HCT116 (cell line): Measurements from ENCODE around the gene ADPRS. TPM values are rescaled to one million over a fixed set of nuclear protein-coding genes. Genes with fewer than 3 reads are reported as not detected.

ENCODE experiments used
- ATAC-seq: fragments of 200-7000 bp; cut with Tn5 transposase; 2 replicates; pipeline ENCODE4 v1.9.1; 2020; ENCODE audit warnings: mild to moderate bottlenecking, moderate library complexity
- BruUV-seq: library from RNA; stranded (reverse); fragments of 400-500 nt; replicated peaks from 2 replicates; lab custom pipeline; 2021; lab: Mats Ljungman, UMichigan
- CTCF ChIA-PET: fragments of 300-600 bp; sonication (Branson Sonifier 250); formaldehyde crosslinking; loops from one replicate; lab custom pipeline; 2021; ENCODE audit warnings: antibody characterized with exemption; lab: Charles Lee
- POLR2A ChIA-PET: fragments of 300-600, 350-600 bp; sonication (Branson Sonifier 250); formaldehyde crosslinking; loops from one replicate; lab custom pipeline; 2021; ENCODE audit warnings: antibody characterized with exemption; lab: Charles Lee
- RAD21 ChIA-PET, 2 experiments: fragments of 300-600 bp; sonication (Branson Sonifier 250); formaldehyde crosslinking; loops; one replicate each; lab custom pipeline; 2023; ENCODE audit warnings: low total read pairs in 2 of 2; ENCODE audit not compliant: uncharacterized antibody in 2 of 2, unreplicated experiment in 2 of 2, low non-redundant PET in 1 of 2; lab: Charles Lee
- DNase-seq: peaks from one replicate; pipeline ENCODE4 v3.0.0-alpha.2; 2010; ENCODE audit warnings: low read depth, low spot score
- H2AFZ ChIP-seq: fragments of 200-600 bp; shearing (Covaris generic), sonication (generic); 2 replicates; pipeline ENCODE4 v1.6.1; 2017; ENCODE audit warnings: low read depth, mixed run types, mixed read lengths, antibody characterized with exemption, low read length; ENCODE audit not compliant: poor library complexity, severe bottlenecking
- H3K27ac ChIP-seq: 2 replicates; pipeline ENCODE4 v1.5.1; 2012; ENCODE audit warnings: low read depth, low read length
- H3K27me3 ChIP-seq: fragments of 200-600 bp; sonication (generic); 2 replicates; pipeline ENCODE4 v1.6.1; 2016; ENCODE audit warnings: mixed run types, low read length, mixed read lengths; ENCODE audit not compliant: insufficient read depth
- H3K36me3 ChIP-seq, 2 experiments: fragments of 200-500 bp in 1 of 2; fragments of 200-600 bp in 1 of 2; sonication (Bioruptor generic) in 1 of 2; sonication (generic) in 1 of 2; 2 replicates each; pipeline versions ENCODE4 v1.5.1 to v1.6.1; 2014 to 2016; ENCODE audit warnings: low read length in 2 of 2, inconsistent platforms in 1 of 2, mixed read lengths in 1 of 2, mixed run types in 1 of 2; ENCODE audit not compliant: insufficient read depth in 2 of 2, control insufficient read depth in 1 of 2
- H3K4me1 ChIP-seq, 2 experiments: fragments of 200-600 bp in 1 of 2; sonication (generic) in 1 of 2; 2 replicates each; pipeline versions ENCODE4 v1.5.1 to v1.6.1; 2012 to 2017; ENCODE audit warnings: low read length in 2 of 2, inconsistent platforms in 1 of 2, mild to moderate bottlenecking in 1 of 2, mixed read lengths in 1 of 2, mixed run types in 1 of 2, moderate library complexity in 1 of 2; ENCODE audit not compliant: insufficient read depth in 2 of 2, control insufficient read depth in 1 of 2
- H3K4me2 ChIP-seq: fragments of 200-600 bp; sonication (generic); 2 replicates; pipeline ENCODE4 v1.6.1; 2017; ENCODE audit warnings: mixed run types, low read length, mixed read lengths
- H3K4me3 ChIP-seq, 2 experiments: fragments of 200-600 bp in 1 of 2; sonication (generic) in 1 of 2; replicated peaks in 1 of 2; 2 replicates each; pipeline ENCODE4 v1.5.1; 2011 to 2016; ENCODE audit warnings: low read length in 2 of 2, control low read depth in 1 of 2, low read depth in 1 of 2, mild to moderate bottlenecking in 1 of 2, mixed read lengths in 1 of 2, mixed run types in 1 of 2
- H3K79me2 ChIP-seq: fragments of 200-600 bp; sonication (generic); 2 replicates; pipeline ENCODE4 v1.6.1; 2017; ENCODE audit warnings: mild to moderate bottlenecking, mixed run types, low read length, moderate library complexity, mixed read lengths; ENCODE audit not compliant: insufficient read depth
- H3K9ac ChIP-seq: fragments of 200-600 bp; sonication (generic); 2 replicates; pipeline ENCODE4 v1.6.1; 2016; ENCODE audit warnings: low read length, mixed read lengths
- H3K9me2 ChIP-seq: fragments of 200-600 bp; sonication (generic), shearing (Covaris generic); 2 replicates; pipeline ENCODE4 v1.6.1; 2017; ENCODE audit warnings: mixed run types, mild to moderate bottlenecking, moderate library complexity; ENCODE audit not compliant: insufficient read depth
- H3K9me3 ChIP-seq, 2 experiments: fragments of 200-500 bp in 1 of 2; fragments of 200-600 bp in 1 of 2; sonication (Bioruptor generic) in 1 of 2; sonication (generic) in 1 of 2; 2 replicates each; pipeline ENCODE4 v1.6.1; 2014 to 2017; ENCODE audit warnings: low read length in 2 of 2, mixed read lengths in 2 of 2, inconsistent platforms in 1 of 2, low read depth in 1 of 2, mild to moderate bottlenecking in 1 of 2, mixed run types in 1 of 2, moderate library complexity in 1 of 2; ENCODE audit not compliant: control insufficient read depth in 1 of 2, insufficient read depth in 1 of 2
- H4K20me1 ChIP-seq: fragments of 200-600 bp; sonication (generic), shearing (Covaris generic); 2 replicates; pipeline ENCODE4 v1.6.1; 2017; ENCODE audit warnings: mixed run types, mild to moderate bottlenecking, moderate library complexity; ENCODE audit not compliant: insufficient read depth
- CEBPB ChIP-seq: IDR thresholded peaks from 2 replicates; pipeline ENCODE4 v1.6.1; 2012; ENCODE audit warnings: low read depth
- EGR1 ChIP-seq: IDR thresholded peaks from 2 replicates; pipeline ENCODE4 v1.6.1; 2012; ENCODE audit warnings: low read depth
- EZH2 ChIP-seq: fragments of 200-600 bp; sonication (generic); IDR thresholded peaks from 2 replicates; pipeline ENCODE4 v1.6.1; 2017; ENCODE audit warnings: antibody characterized with exemption, mixed run types
- FOSL1 ChIP-seq: IDR thresholded peaks from 2 replicates; pipeline ENCODE4 v1.6.1; 2012; ENCODE audit warnings: low read depth
- POLR2A ChIP-seq: IDR thresholded peaks from 2 replicates; pipeline ENCODE4 v1.7.0; 2011; ENCODE audit warnings: borderline replicate concordance; ENCODE audit not compliant: insufficient read depth, insufficient read length; ENCODE audit errors: extremely low read depth
- RAD21 ChIP-seq: IDR thresholded peaks from 2 replicates; pipeline ENCODE4 v1.6.1; 2012; ENCODE audit warnings: low read depth, mild to moderate bottlenecking
- REST ChIP-seq: IDR thresholded peaks from 2 replicates; pipeline ENCODE4 v1.6.1; 2012; ENCODE audit warnings: low read depth
- SIN3A ChIP-seq: IDR thresholded peaks from 2 replicates; pipeline ENCODE4 v1.6.1; 2012; ENCODE audit warnings: low read depth
- SP1 ChIP-seq: IDR thresholded peaks from 2 replicates; pipeline ENCODE4 v1.6.1; 2012; ENCODE audit warnings: low read depth
- YY1 ChIP-seq: IDR thresholded peaks from 2 replicates; pipeline ENCODE4 v1.6.1; 2011; ENCODE audit warnings: low read length, low read depth, moderate library complexity, mild to moderate bottlenecking; ENCODE audit not compliant: insufficient replicate concordance; ENCODE audit errors: extremely low read depth
- intact Hi-C: fragments of 100-400 bp; cut with micrococcal nuclease; formaldehyde crosslinking; loops from 2 replicates; pipeline ENCODE4 v1.10.0; 2022
- total RNA-seq: library from RNA; stranded (reverse); gene quantifications from one replicate; pipeline ENCODE4 v1.2.1, GENCODE V29; 2021; ENCODE audit not compliant: unreplicated experiment

The ADPRS gene
- total RNA-seq, 1 experiment from 2014 or later: 28.2 TPM

DNA sequence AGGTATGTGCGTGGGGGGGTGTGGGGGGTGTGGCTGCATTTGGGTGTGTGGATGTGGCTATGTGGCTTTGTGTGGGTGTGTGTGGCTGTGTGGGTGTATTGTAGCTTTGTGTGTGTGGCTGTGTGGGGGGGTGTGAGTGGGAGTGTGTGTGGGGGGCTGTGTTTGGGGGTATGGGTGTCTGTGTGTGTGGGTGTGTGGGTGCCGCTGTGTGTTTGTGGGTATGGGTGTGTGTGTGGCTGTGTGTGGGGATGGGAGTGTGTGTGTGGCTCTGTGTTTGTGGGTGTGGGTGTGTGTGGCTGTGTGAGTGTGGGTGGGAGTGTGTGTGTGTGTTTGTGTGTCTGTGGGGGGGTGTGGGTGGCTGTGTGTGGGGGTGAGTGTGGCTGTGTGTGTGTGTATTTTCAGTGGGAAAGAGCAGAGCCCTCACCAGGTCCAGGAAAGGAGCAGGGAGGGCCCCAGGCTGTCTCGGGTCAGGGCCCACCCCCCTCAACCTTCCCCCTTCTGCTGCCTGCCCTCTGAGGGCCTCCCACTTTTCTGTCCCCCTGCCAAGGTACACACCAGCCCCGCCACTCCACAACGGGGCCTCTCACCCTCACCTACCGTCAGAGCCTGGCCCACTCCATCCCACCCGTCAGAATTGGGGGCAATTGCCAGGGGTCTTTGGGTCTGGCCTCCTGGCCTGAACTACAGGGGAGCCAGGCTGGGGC is 38.3 kb downstream of the ADPRS start:
- Histone ChIP-seq H3K27me3 (no peaks in the 10 kb centered on the region), H3K9me3 (no peaks in the 10 kb centered on the region), H3K9me2 (no peaks in the 10 kb centered on the region), H2AFZ (no peak overlapping the region), H3K4me2 (no peak overlapping the region), H3K27ac (no peak overlapping the region), H3K79me2 (no peaks in the 10 kb centered on the region), H3K9ac (no peak overlapping the region), H3K4me1 (no peaks in the 10 kb centered on the region), H3K36me3 (no peaks in the 10 kb centered on the region)
- ATAC-seq: no peak
- CTCF ChIA-PET: no interaction called here
- DNase-seq: no peak
- RAD21 ChIA-PET: no interaction called here
- intact Hi-C loops: no loop called here
- POLR2A ChIA-PET: no interaction called here
- no peak for TF ChIP-seq RAD21
- TF ChIP-seq EZH2: no peak
- no peak for TF ChIP-seq POLR2A
- no peak for TF ChIP-seq SP1
- TF ChIP-seq YY1: no peak
- no peak for TF ChIP-seq SIN3A
- TF ChIP-seq FOSL1: no peak
- TF ChIP-seq CEBPB: no peak
- TF ChIP-seq EGR1: no peak
- no peak for TF ChIP-seq REST
- TF ChIP-seq, all 23 proteins: peak for 0
- Histone ChIP-seq H3K4me3 (no peak overlapping the region), H4K20me1 (no peaks in the 10 kb centered on the region)
- no TSS peak for BruUV-seq
